Measurements from ENCODE around the gene MAP2K5. TPM values are rescaled to one million over a fixed set of nuclear protein-coding genes. Genes with fewer than 3 reads are reported as not detected.

The MAP2K5 gene
- total and polyA plus RNA-seq, 10 of the 15 experiments (the other 5 are each of a cell fraction or from before 2014, with no cell fraction given), result 1.3 to 19.4 (median 9.6) TPM

GRCh38 chr15:67801142-67801541, 258.6 kb downstream of the MAP2K5 start:
- in situ Hi-C loops (cut with MboI) (no loop called here), intact Hi-C loops (cut with micrococcal nuclease; ENCODE audit: unreplicated experiment) (no loop called here)
- ChIA-PET SMC1A (ENCODE audit: uncharacterized antibody, unreplicated experiment) (interaction anchor here (1.0 kb wide), 1 partner anchor 20 kb away, joined by 3 read pairs; no protein-coding TSS in a partner anchor), RAD21 (ENCODE audit: unreplicated experiment) (no interaction called here), CTCF (no interaction called here), POLR2A (no interaction called here)
- Histone ChIP-seq H3K4me1 (ENCODE audit: control insufficient read depth, insufficient read depth, low read length) (peaks cover 5% of the 10 kb centered on the region), H3K36me3 (ENCODE audit: control insufficient read depth in 2 of 2, insufficient read depth in 2 of 2, low read length in 1 of 2) (no peaks in the 10 kb centered on the region; a peak in 2 of 4 replicates), H4K20me1 (ENCODE audit: control insufficient read depth, insufficient read depth) (no peaks in the 10 kb centered on the region), H3K9ac (ENCODE audit: control insufficient read depth, insufficient read depth, low read length) (no peak overlapping the region), H3K4me2 (ENCODE audit: control insufficient read depth, insufficient read depth) (no peak overlapping the region), H3K79me2 (ENCODE audit: control insufficient read depth, insufficient read depth, low read length) (no peaks in the 10 kb centered on the region), H2AFZ (ENCODE audit: control insufficient read depth, low read depth, low read length) (no peak overlapping the region), H3K4me3 (no peak overlapping the region), H3K9me3 (replicated peaks; ENCODE audit: control insufficient read depth, insufficient read depth, low read length) (no peaks in the 10 kb centered on the region), H3K27ac (ENCODE audit: control insufficient read depth, insufficient read depth) (no peak overlapping the region), H3K27me3 (replicated peaks in 1 of 2; ENCODE audit: control insufficient read depth in 2 of 2, insufficient read depth in 2 of 2, low read length in 1 of 2) (no peaks in the 10 kb centered on the region)
- FAIRE-seq (no peak), DNase-seq (ENCODE audit: low read depth, low spot score) (no peak), ATAC-seq (no peak)
- 97% methylated on average over 2 of the region's 2 CpGs for WGBS (ENCODE audit: insufficient coverage, insufficient replicate concordance, low lambda C conversion rate, missing lambda C conversion rate)
- BruUV-seq (replicated peaks), result no TSS peak
- TF ChIP-seq CREM (IDR thresholded peaks at IDR 0.05; ENCODE audit: low read depth) (no peak), ZZZ3 (IDR thresholded peaks at IDR 0.05; ENCODE audit: control insufficient read depth, insufficient read length, low read depth) (no peak), HDAC6 (IDR thresholded peaks at IDR 0.05; ENCODE audit: unreplicated experiment) (no peak)

- Histone ChIP-seq H3K9ac (ENCODE audit: control insufficient read depth, insufficient read depth, low read length) (no peak overlapping the region), H3K79me2 (ENCODE audit: control insufficient read depth, insufficient read depth, low read length) (no peaks in the 10 kb centered on the region), H3K27me3 (replicated peaks in 1 of 2; ENCODE audit: control insufficient read depth in 2 of 2, insufficient read depth in 2 of 2, low read length in 1 of 2) (no peaks in the 10 kb centered on the region), H3K4me2 (ENCODE audit: control insufficient read depth, insufficient read depth) (no peak overlapping the region), H3K4me1 (ENCODE audit: control insufficient read depth, insufficient read depth, low read length) (peaks cover 5% of the 10 kb centered on the region), H3K9me3 (replicated peaks; ENCODE audit: control insufficient read depth, insufficient read depth, low read length) (no peaks in the 10 kb centered on the region), H3K27ac (ENCODE audit: control insufficient read depth, insufficient read depth) (no peak overlapping the region), H2AFZ (ENCODE audit: control insufficient read depth, low read depth, low read length) (no peak overlapping the region), H3K4me3 (no peak overlapping the region), H3K36me3 (ENCODE audit: control insufficient read depth in 2 of 2, insufficient read depth in 2 of 2, low read length in 1 of 2) (no peaks in the 10 kb centered on the region; a peak in 2 of 4 replicates), H4K20me1 (ENCODE audit: control insufficient read depth, insufficient read depth) (no peaks in the 10 kb centered on the region)
- CTCF ChIA-PET, result no interaction called here
- POLR2A ChIA-PET, result no interaction called here
- in situ Hi-C loops (cut with MboI), result no loop called here
- intact Hi-C loops (cut with micrococcal nuclease; ENCODE audit: unreplicated experiment), result no loop called here
- SMC1A ChIA-PET (ENCODE audit: uncharacterized antibody, unreplicated experiment), result interaction anchor here (1.0 kb wide), 1 partner anchor 21 kb away, joined by 3 read pairs; no protein-coding TSS in a partner anchor
- RAD21 ChIA-PET (ENCODE audit: unreplicated experiment), result no interaction called here
- TF ChIP-seq, protein P1, sequence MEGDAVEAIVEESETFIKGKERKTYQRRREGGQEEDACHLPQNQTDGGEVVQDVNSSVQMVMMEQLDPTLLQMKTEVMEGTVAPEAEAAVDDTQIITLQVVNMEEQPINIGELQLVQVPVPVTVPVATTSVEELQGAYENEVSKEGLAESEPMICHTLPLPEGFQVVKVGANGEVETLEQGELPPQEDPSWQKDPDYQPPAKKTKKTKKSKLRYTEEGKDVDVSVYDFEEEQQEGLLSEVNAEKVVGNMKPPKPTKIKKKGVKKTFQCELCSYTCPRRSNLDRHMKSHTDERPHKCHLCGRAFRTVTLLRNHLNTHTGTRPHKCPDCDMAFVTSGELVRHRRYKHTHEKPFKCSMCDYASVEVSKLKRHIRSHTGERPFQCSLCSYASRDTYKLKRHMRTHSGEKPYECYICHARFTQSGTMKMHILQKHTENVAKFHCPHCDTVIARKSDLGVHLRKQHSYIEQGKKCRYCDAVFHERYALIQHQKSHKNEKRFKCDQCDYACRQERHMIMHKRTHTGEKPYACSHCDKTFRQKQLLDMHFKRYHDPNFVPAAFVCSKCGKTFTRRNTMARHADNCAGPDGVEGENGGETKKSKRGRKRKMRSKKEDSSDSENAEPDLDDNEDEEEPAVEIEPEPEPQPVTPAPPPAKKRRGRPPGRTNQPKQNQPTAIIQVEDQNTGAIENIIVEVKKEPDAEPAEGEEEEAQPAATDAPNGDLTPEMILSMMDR (IDR thresholded peaks at IDR 0.05 in 2 of 3, conservative IDR thresholded peaks at IDR 0.05 in 1 of 3; ENCODE audit: control insufficient read depth in 2 of 3, extremely low read depth in 1 of 3, insufficient read depth in 1 of 3, low read depth in 3 of 3, low read length in 3 of 3), result no peak
- TF ChIP-seq RBBP5 (conservative IDR thresholded peaks at IDR 0.05) (no peak), SIX5 (IDR thresholded peaks at IDR 0.05; ENCODE audit: low read depth, low read length, severe bottlenecking) (no peak), NFXL1 (IDR thresholded peaks at IDR 0.05; ENCODE audit: borderline replicate concordance) (no peak), TCF12 (IDR thresholded peaks at IDR 0.05; ENCODE audit: low read depth, low read length) (no peak), NRF1 (conservative IDR thresholded peaks at IDR 0.05; ENCODE audit: low read depth, low read length) (no peak), SREBF1 (IDR thresholded peaks at IDR 0.05; ENCODE audit: low read length) (no peak), HDAC6 (IDR thresholded peaks at IDR 0.05; ENCODE audit: unreplicated experiment) (no peak), FOS (IDR thresholded peaks at IDR 0.05; ENCODE audit: borderline replicate concordance, extremely low read depth, insufficient read length) (no peak), GATAD2B (conservative IDR thresholded peaks at IDR 0.05; ENCODE audit: low read depth) (no peak)
- no peak for DNase-seq (ENCODE audit: low read depth, low spot score)
- WGBS (ENCODE audit: insufficient coverage, insufficient replicate concordance, low lambda C conversion rate, missing lambda C conversion rate), result 87% methylated on average over 19 of the region's 19 CpGs
- no peak for FAIRE-seq
- no TSS peak for BruUV-seq (replicated peaks)
- ATAC-seq, result no peak
Measured at GRCh38 chr15:67801926-67802914, 259.7 kb downstream of the MAP2K5 start.

Measured in GM12878 (cell line).